MM.1S (cell line): ENCODE data around the gene BTBD16.

Experiments
- DNase-seq: peaks from one replicate; pipeline ENCODE4 v3.0.0-alpha.2; 2015
- H2AFZ ChIP-seq: fragments of 300-600 bp; sonication (generic); 2 replicates; pipeline ENCODE4 v1.6.0; 2016; ENCODE audit warnings: antibody characterized with exemption, low read length
- H3F3A ChIP-seq: fragments of 300-600 bp; sonication (generic); 2 replicates; pipeline ENCODE4 v1.6.1; 2016; ENCODE audit warnings: mild to moderate bottlenecking, antibody characterized with exemption, low read length, moderate library complexity, mixed read lengths; ENCODE audit not compliant: insufficient read depth
- H3K27ac ChIP-seq: fragments of 300-600 bp; sonication (generic); 2 replicates; pipeline ENCODE4 v1.5.1; 2016; ENCODE audit warnings: mild to moderate bottlenecking, low read length
- H3K27me3 ChIP-seq: fragments of 300-600 bp; sonication (generic); replicated peaks from 2 replicates; pipeline ENCODE4 v1.6.0; 2016; ENCODE audit warnings: low read length; ENCODE audit not compliant: insufficient read depth
- H3K36me3 ChIP-seq: fragments of 300-600 bp; sonication (generic); replicated peaks from 2 replicates; pipeline ENCODE4 v1.6.1; 2016; ENCODE audit warnings: mild to moderate bottlenecking, low read length, mixed read lengths; ENCODE audit not compliant: insufficient read depth
- H3K4me1 ChIP-seq: fragments of 300-600 bp; sonication (generic); 2 replicates; pipeline ENCODE4 v1.6.1; 2016; ENCODE audit warnings: low read length, mixed read lengths
- H3K4me2 ChIP-seq: fragments of 300-600 bp; sonication (generic); 2 replicates; pipeline ENCODE4 v1.6.0; 2016; ENCODE audit warnings: low read depth, low read length
- H3K4me3 ChIP-seq: fragments of 300-600 bp; sonication (generic); 2 replicates; pipeline ENCODE4 v1.5.1; 2016; ENCODE audit warnings: low read length, mixed read lengths
- H3K79me2 ChIP-seq: fragments of 300-600 bp; sonication (generic); 2 replicates; pipeline ENCODE4 v1.6.1; 2016; ENCODE audit warnings: mixed run types, low read length, mixed read lengths
- H3K9ac ChIP-seq: fragments of 300-600 bp; sonication (generic); 2 replicates; pipeline ENCODE4 v1.6.1; 2016; ENCODE audit warnings: low read length, mixed read lengths
- H3K9me2 ChIP-seq: fragments of 300-600 bp; sonication (generic); replicated peaks from 2 replicates; pipeline ENCODE4 v1.6.1; 2016; ENCODE audit warnings: mild to moderate bottlenecking, low read length, mixed read lengths; ENCODE audit not compliant: insufficient read depth
- H3K9me3 ChIP-seq: fragments of 300-600 bp; sonication (generic); replicated peaks from 2 replicates; pipeline ENCODE4 v1.6.1; 2016; ENCODE audit warnings: mild to moderate bottlenecking, low read length, mixed read lengths; ENCODE audit not compliant: insufficient read depth
- H4K20me1 ChIP-seq: fragments of 300-600 bp; sonication (generic); 2 replicates; pipeline ENCODE4 v1.6.1; 2016; ENCODE audit warnings: mild to moderate bottlenecking, low read length, moderate library complexity, mixed read lengths; ENCODE audit not compliant: insufficient read depth
- EZH2 ChIP-seq: fragments of 300-600 bp; sonication (generic); optimal IDR thresholded peaks from 2 replicates; pipeline ENCODE3; 2017; ENCODE audit warnings: low read depth, mild to moderate bottlenecking, antibody characterized with exemption, low read length, mixed read lengths
- EZH2phosphoT487 ChIP-seq: fragments of 300-600 bp; sonication (generic); IDR thresholded peaks from 2 replicates; pipeline ENCODE4 v1.6.1; 2018; ENCODE audit warnings: antibody characterized with exemption, low read length
- TF ChIP-seq, protein P1 (sequence below): fragments of 300-600 bp; sonication (generic); IDR thresholded peaks from 2 replicates; pipeline ENCODE4 v1.5.1; 2016; ENCODE audit warnings: antibody characterized with exemption, low read length, mixed read lengths

The BTBD16 gene

DNA sequence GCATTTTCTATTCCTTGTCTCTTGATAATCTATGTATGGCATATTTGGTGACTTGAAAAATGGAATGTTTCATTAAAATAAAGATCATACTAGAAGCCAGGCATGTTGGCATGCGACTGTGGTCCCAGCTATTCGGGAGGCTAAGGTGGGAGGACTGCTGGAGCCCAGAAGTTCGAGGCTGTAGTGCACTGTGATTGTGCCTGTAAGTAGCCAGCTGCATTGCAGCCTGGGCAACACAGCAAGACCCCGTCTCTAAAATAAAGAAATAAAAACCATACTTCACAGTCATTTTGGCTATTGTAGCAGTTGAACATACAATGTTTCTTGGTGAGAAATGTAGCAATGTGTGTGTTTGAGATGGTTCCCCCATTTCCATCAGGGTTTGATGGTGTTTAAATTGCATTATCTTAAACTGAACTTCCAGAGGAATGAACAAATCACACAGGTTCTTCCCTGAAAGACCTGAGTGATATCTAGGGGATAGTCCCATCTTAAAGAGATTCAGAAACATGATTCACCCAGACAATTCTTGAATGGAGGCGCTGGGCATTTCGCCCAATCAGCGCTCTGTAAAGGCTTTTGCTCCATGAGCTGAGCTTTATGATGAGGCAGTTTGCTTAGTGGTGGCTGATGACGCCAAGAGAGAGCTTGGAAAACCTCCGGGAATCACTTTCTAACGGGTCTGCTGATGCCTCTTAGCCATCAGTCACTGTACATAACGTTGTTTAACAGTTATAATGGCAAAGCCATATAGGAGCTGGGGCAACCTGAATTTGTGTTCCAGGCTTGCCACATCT lies 19.4 kb upstream of the BTBD16 start:
- TF ChIP-seq, protein P1, sequence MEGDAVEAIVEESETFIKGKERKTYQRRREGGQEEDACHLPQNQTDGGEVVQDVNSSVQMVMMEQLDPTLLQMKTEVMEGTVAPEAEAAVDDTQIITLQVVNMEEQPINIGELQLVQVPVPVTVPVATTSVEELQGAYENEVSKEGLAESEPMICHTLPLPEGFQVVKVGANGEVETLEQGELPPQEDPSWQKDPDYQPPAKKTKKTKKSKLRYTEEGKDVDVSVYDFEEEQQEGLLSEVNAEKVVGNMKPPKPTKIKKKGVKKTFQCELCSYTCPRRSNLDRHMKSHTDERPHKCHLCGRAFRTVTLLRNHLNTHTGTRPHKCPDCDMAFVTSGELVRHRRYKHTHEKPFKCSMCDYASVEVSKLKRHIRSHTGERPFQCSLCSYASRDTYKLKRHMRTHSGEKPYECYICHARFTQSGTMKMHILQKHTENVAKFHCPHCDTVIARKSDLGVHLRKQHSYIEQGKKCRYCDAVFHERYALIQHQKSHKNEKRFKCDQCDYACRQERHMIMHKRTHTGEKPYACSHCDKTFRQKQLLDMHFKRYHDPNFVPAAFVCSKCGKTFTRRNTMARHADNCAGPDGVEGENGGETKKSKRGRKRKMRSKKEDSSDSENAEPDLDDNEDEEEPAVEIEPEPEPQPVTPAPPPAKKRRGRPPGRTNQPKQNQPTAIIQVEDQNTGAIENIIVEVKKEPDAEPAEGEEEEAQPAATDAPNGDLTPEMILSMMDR, result no peak
- TF ChIP-seq EZH2phosphoT487 (no peak), EZH2 (no peak)
- H3K9me2 ChIP-seq, result no peaks in the 10 kb centered on the region
- H3K79me2 ChIP-seq, result no peaks in the 10 kb centered on the region
- H3K36me3 ChIP-seq, result no peaks in the 10 kb centered on the region
- H3K9me3 ChIP-seq, result no peaks in the 10 kb centered on the region
- H3K27ac ChIP-seq, result no peak overlapping the region
- H3K4me1 ChIP-seq, result no peaks in the 10 kb centered on the region
- H3F3A ChIP-seq, result no peaks in the 10 kb centered on the region
- no peak overlapping the region for H3K4me3 ChIP-seq
- no peak overlapping the region for H3K4me2 ChIP-seq
- H3K27me3 ChIP-seq, result no peaks in the 10 kb centered on the region
- H2AFZ ChIP-seq, result no peak overlapping the region
- H4K20me1 ChIP-seq, result no peaks in the 10 kb centered on the region
- no peak overlapping the region for H3K9ac ChIP-seq
- DNase-seq, result no peak

DNA sequence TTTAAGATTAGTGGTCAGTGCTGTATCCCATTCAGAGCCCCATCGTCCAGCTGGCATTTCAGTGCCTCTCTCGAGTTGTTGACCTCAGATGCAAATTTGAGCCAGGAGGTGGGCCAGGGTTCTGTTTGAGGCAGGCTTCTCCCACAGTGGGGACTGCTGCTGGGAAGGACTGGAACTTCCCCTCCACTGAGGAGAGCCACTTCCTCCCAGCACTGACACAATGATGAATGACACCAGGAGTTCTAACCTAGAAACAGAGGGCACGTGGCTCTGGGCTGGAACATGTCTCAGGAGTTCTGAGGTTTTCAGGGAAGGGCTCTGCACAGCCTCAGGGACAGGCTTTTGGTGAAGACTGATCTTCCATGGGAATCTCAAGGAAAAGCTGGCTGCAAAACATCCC lies 18.3 kb upstream of the BTBD16 start:
- no peaks in the 10 kb centered on the region for H3F3A ChIP-seq

DNA sequence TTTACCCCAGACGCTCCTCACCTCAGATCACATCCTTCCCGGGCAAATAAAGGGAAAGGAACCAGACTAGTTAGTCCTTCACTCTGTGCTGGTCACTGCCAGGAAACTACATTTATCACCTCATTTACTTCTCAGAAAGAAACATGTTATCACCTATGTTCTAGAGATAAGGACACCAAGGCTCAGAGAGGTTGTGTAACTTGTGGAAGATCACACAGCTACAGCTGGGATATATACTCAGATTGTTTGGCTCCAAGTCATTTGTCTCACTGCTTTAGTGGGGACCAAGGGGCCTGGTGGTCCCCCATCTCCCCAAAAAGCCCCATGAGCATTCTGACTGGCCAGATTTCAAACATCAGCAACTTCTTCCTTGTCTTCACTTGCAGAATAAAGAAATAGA lies 17.5 kb upstream of the BTBD16 start:
- H3K4me3 ChIP-seq, result no peak overlapping the region
- H3K9me3 ChIP-seq, result no peaks in the 10 kb centered on the region
- no peaks in the 10 kb centered on the region for H3F3A ChIP-seq
- no peaks in the 10 kb centered on the region for H3K79me2 ChIP-seq
- H3K36me3 ChIP-seq, result no peaks in the 10 kb centered on the region
- no peaks in the 10 kb centered on the region for H3K4me1 ChIP-seq
- H3K9me2 ChIP-seq, result no peaks in the 10 kb centered on the region
- H3K27me3 ChIP-seq, result no peaks in the 10 kb centered on the region
- DNase-seq, result no peak
- no peak overlapping the region for H3K9ac ChIP-seq
- no peaks in the 10 kb centered on the region for H4K20me1 ChIP-seq
- H3K27ac ChIP-seq, result no peak overlapping the region
- no peak overlapping the region for H3K4me2 ChIP-seq
- no peak for TF ChIP-seq EZH2phosphoT487
- H2AFZ ChIP-seq, result no peak overlapping the region

More for the DNA sequence above, 18.3 kb upstream of the BTBD16 start:
- no peaks in the 10 kb centered on the region for H3K27me3 ChIP-seq
- H3K9me2 ChIP-seq, result no peaks in the 10 kb centered on the region
- H3K4me2 ChIP-seq, result no peak overlapping the region
- no peaks in the 10 kb centered on the region for H3K79me2 ChIP-seq
- H4K20me1 ChIP-seq, result no peaks in the 10 kb centered on the region
- no peak overlapping the region for H3K27ac ChIP-seq
- no peak overlapping the region for H3K9ac ChIP-seq
- no peak overlapping the region for H3K4me3 ChIP-seq
- H3K36me3 ChIP-seq, result no peaks in the 10 kb centered on the region
- H3K9me3 ChIP-seq, result no peaks in the 10 kb centered on the region
- TF ChIP-seq EZH2phosphoT487 (no peak), EZH2 (no peak)
- TF ChIP-seq, protein P1, result no peak
- H3K4me1 ChIP-seq, result no peaks in the 10 kb centered on the region
- H2AFZ ChIP-seq, result no peak overlapping the region
- DNase-seq, result no peak

DNA sequence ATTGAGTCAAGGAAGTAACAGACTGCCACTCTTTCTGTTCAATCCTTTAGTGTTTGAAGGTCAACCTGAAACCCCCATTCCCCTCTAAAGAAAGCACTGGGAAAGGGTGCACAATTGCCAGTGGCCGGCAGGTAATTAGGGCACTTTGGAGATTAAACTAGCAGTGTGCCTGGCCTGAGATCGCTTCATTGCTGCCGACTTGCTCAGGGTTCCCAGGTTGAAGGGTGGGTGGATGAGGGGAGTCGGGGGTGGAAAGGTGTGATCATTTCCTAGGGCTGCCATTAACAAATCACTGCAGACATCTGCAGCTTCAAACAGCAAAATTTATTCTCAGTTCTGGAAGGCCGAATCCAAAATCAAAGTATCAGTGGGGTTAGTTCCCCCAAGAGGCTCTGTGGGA lies 16.3 kb upstream of the BTBD16 start:
- H4K20me1 ChIP-seq, result no peaks in the 10 kb centered on the region
- no peaks in the 10 kb centered on the region for H3K79me2 ChIP-seq
- TF ChIP-seq, protein P1, result no peak
- TF ChIP-seq EZH2 (no peak), EZH2phosphoT487 (no peak)
- H3K4me3 ChIP-seq, result no peak overlapping the region
- no peak overlapping the region for H3K27ac ChIP-seq
- H3F3A ChIP-seq, result no peaks in the 10 kb centered on the region
- no peak for DNase-seq
- H3K36me3 ChIP-seq, result no peaks in the 10 kb centered on the region
- H3K27me3 ChIP-seq, result no peaks in the 10 kb centered on the region
- no peak overlapping the region for H3K4me2 ChIP-seq
- no peaks in the 10 kb centered on the region for H3K9me3 ChIP-seq
- H3K9me2 ChIP-seq, result no peaks in the 10 kb centered on the region
- H2AFZ ChIP-seq, result no peak overlapping the region
- no peaks in the 10 kb centered on the region for H3K4me1 ChIP-seq
- H3K9ac ChIP-seq, result no peak overlapping the region
